HG03432 (cell line): ENCODE data around the gene SPART.
"Not testable (repeated sequence)": the region's sequence is repeated elsewhere in the genome, so short reads cannot be mapped to it uniquely, and the experiment has no call there.

Source experiments
- ATAC-seq: cut with Tn5 transposase; IDR thresholded peaks from one replicate; pipeline ENCODE4 v1.9.1; 2021; ENCODE audit warnings: mild to moderate bottlenecking, moderate library complexity; ENCODE audit not compliant: unreplicated experiment

Gene SPART

GRCh38 chr13:36323408-36323807, 22.8 kb downstream of the SPART start:
- ATAC-seq = no peak

- not testable (repeated sequence) for ATAC-seq
Measured at GRCh38 chr13:36319793-36320192, 26.4 kb downstream of the SPART start.

GRCh38 chr13:36313047-36313969, 32.9 kb downstream of the SPART start:
- no peak for ATAC-seq

- ATAC-seq = no peak
Measured at GRCh38 chr13:36310417-36311108, 35.6 kb downstream of the SPART start.

- ATAC-seq = no peak
Measured at GRCh38 chr13:36302289-36302688, 43.9 kb downstream of the SPART start.

- ATAC-seq = not testable (repeated sequence)
Measured at GRCh38 chr13:36299469-36299868, 46.7 kb downstream of the SPART start.

GRCh38 chr13:36298535-36299068, 47.6 kb downstream of the SPART start:
- ATAC-seq = no peak

- ATAC-seq = peak; percentile 91
Measured at GRCh38 chr13:36297366-36298338, 48.5 kb downstream of the SPART start, which contains the start of gene CCDC169. CCDC169 (minus strand) TSS chr13:36297814; CDS start chr13:36297719, 95 bp downstream.

GRCh38 chr13:36294096-36294495, 52.1 kb downstream of the SPART start:
- ATAC-seq = no peak

GRCh38 chr13:36293497-36293896, 52.7 kb downstream of the SPART start:
- ATAC-seq = no peak

GRCh38 chr13:36288794-36289391, 57.3 kb downstream of the SPART start:
- no peak for ATAC-seq

GRCh38 chr13:36286006-36286405, 60.2 kb downstream of the SPART start:
- ATAC-seq = no peak

GRCh38 chr13:36282821-36283432, 63.3 kb downstream of the SPART start:
- ATAC-seq = no peak

GRCh38 chr13:36275190-36276002, 70.8 kb downstream of the SPART start:
- ATAC-seq = peak; percentile 57

GRCh38 chr13:36273431-36273830, 72.8 kb downstream of the SPART start:
- ATAC-seq = no peak

GRCh38 chr13:36261976-36262375, 84.2 kb downstream of the SPART start:
- no peak for ATAC-seq

GRCh38 chr13:36261011-36261410, 85.2 kb downstream of the SPART start:
- ATAC-seq = no peak

- no peak for ATAC-seq
Measured at GRCh38 chr13:36259361-36260137, 86.6 kb downstream of the SPART start.
